GM19240 (cell line): Measurements from ENCODE around the gene SYNE3.
A peak's percentile ranks its signal among the peaks of the same experiment; 100 is the strongest.
"Not testable (repeated sequence)": the region's sequence is repeated elsewhere in the genome, so short reads cannot be mapped to it uniquely, and the experiment has no call there.

Experiments used
- DNase-seq: peaks from one replicate; pipeline ENCODE4 v3.0.0; 2011; ENCODE audit warnings: low spot score; ENCODE audit not compliant: insufficient read length

Gene SYNE3

GRCh38 chr14:95526483-95527386 is 10.3 kb upstream of the SYNE3 start:
- no peak for DNase-seq

GRCh38 chr14:95525999-95526398 is 9.5 kb upstream of the SYNE3 start:
- DNase-seq, result no peak

GRCh38 chr14:95524706-95525512 is 8.5 kb upstream of the SYNE3 start:
- no peak for DNase-seq

GRCh38 chr14:95523815-95524448 is 7.5 kb upstream of the SYNE3 start:
- DNase-seq, result no peak

DNA sequence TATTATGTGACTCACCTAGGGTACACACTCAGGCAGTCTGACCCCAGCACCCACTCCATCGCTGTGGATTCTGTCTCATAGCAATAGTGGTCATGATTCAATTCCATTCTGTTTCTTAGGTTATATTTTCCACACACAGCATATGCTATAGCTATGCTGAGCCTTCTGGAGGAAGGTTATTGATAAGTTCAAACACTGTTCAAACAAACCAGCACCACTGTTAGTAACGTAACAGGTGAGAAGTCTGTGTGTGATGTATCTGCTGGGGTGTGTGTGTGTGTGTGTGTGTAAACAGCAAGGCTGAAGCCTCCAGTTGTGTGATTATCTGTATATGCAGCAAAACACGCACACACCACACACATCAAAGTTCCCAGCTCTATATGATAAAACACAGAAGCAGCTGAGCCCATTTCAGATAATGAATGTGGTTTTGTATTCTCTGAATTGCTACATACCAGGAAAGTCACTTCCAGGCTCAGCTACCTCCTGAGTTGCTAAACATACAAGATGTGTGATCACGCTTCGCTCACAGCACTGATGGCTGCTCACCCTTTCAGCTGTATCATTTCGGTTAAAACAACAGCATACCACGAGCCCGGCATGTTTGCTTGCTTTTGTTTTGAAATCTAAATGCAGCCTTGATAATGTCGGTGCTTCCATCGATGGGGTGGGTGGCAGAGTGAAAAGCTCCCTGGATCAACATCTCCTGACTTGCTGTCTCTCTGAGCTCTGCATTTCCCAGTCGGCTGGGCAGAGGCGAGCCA is 6.8 kb upstream of the SYNE3 start:
- no peak for DNase-seq

- DNase-seq, result no peak
These were observed 6.1 kb upstream of the SYNE3 start for GRCh38 chr14:95522556-95522955.

DNA sequence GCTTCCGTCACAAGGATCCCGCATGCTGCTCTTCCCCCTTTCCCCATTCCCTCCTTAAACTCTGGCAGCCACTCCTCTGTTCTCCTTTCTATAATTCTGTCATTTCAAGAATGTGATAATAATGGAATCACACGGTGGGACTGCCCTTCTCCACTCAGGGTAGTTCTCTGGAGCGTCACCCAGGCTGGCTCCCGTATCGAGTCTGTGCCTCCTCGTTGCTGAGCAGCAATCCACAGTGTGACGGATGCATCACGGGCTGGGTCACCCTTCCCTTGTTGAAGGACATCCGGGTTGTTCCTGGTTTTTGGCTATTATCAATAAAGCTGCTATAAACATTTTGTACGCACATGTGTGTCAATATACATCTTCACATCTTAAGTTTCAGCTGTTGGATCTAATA is 5.7 kb upstream of the SYNE3 start:
- DNase-seq, result no peak

- DNase-seq, result no peak
These were observed 4.6 kb upstream of the SYNE3 start for GRCh38 chr14:95521001-95521400.

GRCh38 chr14:95520346-95520745 is 3.9 kb upstream of the SYNE3 start:
- no peak for DNase-seq

GRCh38 chr14:95519699-95520098 is 3.2 kb upstream of the SYNE3 start:
- no peak for DNase-seq

GRCh38 chr14:95518045-95518751 is 1.7 kb upstream of the SYNE3 start:
- DNase-seq, result no peak

DNA sequence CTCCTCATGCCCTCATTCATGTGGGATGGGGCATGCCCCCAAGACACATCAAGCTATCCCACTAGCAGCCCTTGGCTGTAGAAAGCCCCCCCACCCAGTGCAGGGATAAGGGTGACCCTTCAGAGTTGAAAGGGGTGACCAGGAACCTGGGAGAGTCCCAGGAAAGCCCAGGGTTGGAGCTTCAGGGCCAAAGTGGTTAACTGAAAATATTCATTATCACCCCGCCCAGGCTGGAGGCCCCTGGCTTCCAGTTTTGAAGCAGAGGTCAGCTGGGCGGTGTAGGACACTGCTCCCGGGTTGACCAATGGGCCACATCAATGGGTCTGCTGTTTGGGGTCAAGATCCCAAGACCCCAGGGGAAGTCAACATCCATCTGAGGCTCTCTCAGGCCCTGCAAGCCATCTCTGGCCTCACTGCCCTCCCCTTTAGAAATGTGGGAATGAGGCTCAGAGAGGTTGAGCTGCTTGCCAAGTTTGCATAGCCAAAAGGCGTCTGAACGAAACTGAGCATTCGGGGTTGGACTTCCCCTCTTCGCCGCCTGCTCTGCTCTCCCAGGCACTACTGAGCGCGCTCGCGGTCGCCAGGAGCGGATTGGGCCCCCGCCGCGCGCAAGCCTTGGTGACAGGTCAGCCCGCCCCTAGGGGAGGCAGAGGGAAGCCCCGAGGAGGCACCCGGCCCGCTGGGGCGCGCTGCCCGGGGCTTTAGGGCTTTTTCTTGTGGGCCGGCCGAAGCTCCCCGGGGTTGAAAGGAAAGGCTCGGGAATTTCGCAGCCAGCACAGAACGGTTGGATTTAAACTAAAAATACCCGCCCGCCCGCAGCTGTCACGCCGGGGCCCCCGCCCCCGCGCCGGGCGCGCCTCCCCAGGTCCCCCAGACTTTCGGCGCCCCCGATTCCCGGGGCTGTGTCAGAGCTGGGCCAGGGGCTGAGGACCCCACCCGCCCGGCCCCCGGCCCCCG is 576 bp downstream of the SYNE3 start:
- DNase-seq, result peak; percentile 87

- no peak for DNase-seq
These were observed 1.4 kb downstream of the SYNE3 start for GRCh38 chr14:95515080-95515489.

DNA sequence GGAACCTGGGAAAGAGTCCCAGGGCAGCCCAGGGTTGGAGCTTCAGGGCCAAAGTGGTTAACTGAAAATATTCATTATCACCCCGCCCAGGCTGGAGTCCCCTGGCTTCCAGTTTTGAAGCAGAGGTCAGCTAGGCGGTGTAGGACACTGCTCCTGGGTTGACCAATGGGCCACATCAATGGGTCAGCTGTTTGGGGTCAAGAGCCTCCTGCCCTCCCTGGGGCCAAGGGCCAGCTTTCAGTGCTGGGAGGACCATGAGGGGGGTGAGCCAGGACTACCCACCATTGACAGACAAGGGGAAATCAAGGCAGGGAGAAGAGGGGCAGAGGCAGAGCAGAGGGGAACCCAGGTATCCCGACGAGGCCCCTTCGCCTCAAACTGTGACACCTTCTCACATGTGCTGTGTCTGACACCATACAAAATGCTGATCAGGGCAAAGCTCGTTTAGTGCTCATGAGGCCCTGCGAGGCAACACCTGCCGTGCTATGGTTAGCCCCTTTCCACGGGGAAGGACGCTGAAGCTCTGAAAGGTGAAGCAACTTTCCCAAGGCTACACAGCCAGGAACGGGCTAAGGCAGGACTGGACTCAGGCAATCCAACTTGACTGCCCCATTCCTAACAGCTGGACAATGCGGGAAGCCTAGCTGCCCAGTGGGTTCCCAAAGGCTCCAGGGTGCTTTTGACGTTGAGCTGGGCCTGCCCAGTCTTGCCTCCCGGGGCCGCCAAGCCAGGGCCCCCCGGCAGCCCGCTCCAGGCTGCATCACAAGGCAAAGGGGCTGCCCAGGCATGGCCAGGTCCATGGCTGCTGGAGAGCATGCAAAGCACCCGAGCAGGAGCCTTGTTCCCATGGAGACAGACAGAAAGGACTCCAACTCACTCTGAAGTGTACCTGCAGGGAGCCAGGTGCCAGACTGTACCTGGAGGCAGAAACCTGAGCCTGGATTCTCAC is 2.0 kb downstream of the SYNE3 start:
- DNase-seq, result no peak

DNA sequence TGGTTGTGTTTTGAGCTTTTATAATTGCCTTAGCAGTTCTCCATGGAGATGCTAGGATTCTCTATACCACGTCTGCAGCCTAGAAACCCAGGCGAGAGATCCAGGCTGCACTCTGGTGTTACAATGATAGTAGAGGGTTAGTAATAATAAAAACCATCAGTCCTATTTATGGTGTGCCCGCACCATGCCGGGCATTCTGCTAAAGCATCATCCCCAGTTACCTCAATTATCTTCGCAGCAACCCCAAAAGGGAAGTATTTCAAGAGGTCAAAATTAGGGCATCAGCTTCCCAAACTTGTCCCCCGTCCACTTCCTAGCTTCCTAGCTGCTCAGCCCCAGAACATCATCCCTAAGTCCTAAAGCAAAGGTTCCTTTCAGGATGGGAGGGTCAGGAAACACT is 3.2 kb downstream of the SYNE3 start:
- no peak for DNase-seq

DNA sequence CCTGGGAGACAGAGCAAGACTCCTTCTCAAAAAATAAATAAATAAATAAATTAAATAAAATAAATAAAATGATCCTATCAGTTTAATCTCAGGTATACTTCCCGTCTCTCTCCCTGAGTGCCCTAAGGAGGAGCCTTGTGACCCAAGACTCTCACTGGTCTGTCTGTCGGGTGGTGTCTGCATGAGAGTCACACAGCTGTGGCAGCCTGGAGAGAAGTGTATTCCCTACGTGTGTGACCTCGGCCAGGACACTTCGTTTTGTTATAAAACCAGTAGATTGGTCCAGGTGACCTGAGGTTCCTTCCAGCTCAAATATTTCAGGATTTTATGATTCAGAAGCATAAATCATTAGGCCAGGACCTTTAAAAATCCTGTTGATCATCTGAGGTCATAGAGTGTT is 4.8 kb downstream of the SYNE3 start:
- no peak for DNase-seq

DNA sequence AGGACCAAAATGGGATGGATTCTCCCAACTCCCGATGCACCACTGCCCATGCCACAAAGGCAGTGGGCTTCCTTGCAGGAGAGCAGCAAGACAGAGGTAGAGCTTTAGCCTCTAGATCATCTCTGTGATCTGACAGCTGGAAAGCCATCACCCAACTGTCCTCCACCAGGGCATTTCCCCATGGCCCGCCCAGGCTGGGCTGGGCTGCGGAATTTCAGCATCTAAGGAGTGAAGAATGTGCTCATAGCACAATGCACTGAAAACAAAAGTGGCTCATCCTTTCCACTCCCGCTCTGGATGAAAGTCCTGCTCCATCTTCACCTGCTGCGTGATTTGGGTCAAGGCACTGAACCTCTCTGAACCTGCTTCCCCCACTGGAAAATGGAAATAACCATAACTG is 5.6 kb downstream of the SYNE3 start:
- no peak for DNase-seq

GRCh38 chr14:95510344-95510743 is 6.1 kb downstream of the SYNE3 start:
- not testable (repeated sequence) for DNase-seq
